ENCODE results near the gene NPAS3.

NPAS3 gene

DNA sequence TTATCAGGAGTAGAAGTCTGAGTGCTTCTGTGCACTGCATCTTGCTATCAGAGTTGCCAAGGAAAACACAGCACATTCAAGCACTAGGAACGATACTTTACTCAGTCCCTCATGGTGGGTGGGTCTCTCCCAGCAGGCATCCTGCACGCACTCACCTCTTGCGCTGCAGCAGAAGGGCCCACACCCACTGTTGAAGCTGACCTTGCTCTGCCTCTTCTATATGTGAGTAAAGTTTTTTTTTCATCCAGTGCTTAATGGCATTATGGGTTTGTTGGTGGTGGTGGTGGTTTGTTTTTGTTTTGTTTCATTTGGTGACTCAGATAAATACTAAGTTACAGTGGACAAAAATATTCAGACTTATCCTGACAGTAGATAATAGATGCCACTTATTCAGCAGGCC lies 663.7 kb downstream of the NPAS3 start:
- DNase-seq = no peak

DNA sequence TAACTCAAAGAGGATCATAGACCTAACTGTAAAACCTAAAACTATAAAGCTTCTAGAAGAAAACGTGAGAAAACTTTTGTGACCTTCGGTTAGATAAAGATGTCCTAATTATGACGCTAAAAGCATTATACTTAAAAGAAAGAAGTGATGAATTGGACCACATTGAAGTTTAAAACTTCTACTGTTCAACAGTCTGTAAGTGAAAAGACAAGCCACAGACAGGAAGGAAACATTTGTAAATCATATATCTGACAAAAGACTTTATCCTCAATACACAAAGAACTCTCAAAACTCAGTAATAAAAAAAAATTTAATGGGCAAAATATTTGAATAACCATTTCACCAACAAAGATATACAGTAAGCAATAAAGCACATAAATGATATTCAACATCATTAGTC lies 667.9 kb downstream of the NPAS3 start:
- no peak for DNase-seq

- DNase-seq = no peak
Measured at GRCh38 chr14:33609582-33609981, 670.9 kb downstream of the NPAS3 start.

DNA sequence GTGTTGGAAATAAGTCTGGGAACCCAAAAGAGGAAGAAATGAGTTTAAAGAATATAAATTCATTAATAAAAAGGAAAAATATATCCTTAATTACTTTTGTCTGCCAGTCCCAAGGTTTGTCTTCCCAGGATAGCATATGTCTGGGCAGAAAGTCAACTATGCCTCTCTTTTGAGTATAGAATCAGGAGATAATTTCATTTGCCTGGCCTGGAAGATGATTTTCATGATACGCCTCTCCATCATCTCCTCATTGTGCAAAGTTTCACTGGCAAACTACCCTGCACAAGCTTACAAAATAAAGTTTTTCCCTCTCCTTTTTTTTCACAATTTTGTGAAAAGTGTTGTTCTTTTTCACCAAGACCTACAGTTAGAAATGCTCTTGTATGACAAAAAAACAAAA lies 671.4 kb downstream of the NPAS3 start:
- DNase-seq = no peak

DNA sequence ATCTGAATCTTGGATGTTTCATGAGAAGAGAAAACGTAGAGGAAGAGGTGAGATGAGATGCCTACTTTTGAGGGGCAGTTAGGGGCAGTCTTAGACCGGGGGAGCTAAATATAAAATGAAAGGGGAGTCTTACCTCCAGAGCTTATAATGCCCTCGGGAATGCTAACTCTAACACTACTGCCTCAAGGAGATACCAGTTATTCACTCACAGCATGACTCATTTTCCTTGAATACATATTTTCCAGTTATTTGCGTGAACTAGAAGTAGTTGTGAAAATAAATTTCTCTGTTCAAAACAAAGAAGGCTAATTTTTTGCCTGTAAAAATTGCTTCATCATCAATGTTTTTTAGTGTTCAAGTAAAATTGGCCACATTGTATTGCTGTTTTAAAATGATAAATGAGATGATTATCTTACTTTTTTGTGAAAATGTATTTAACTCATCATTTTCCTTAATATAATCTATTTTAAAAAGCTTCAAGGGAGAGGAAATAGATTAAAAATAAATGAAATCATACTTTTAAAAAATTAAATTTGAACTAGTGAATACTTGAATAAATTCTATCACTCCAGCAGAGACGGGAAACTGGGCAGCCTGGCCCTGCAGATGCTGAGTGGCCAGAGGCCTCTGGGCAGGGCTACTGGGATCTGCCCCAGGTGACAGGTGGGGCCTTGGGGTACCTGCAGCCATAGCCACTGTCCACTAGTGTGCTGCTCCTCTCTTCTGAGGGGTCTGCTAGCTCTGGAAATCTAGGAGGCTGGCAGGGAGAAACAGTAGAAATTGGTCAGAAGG lies 672.9 kb downstream of the NPAS3 start:
- no peak for DNase-seq

- DNase-seq = no peak
Measured at GRCh38 chr14:33612197-33612505, 673.5 kb downstream of the NPAS3 start.

GRCh38 chr14:33617154-33617553 lies 678.5 kb downstream of the NPAS3 start:
- no peak for DNase-seq

GRCh38 chr14:33618361-33619105 lies 679.9 kb downstream of the NPAS3 start:
- DNase-seq = no peak

DNA sequence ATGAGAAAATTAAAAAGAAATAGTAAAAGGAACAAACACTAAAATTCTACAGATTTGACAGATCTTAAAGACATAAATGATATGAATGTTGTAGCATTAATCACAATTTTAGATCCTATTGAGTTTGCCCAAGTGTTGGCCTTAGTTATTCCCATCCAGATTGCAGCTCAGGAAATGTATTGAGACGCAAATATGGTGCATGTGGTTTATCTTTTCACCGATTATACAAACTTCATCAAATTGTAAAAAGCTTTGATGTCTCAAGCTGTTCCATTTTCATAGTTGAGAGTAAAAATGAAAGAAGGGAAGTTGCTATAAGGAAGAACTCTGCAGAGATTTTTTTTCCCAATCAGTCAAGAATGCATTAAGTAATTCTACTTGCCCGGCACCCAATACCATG lies 683.8 kb downstream of the NPAS3 start:
- no peak for DNase-seq

DNA sequence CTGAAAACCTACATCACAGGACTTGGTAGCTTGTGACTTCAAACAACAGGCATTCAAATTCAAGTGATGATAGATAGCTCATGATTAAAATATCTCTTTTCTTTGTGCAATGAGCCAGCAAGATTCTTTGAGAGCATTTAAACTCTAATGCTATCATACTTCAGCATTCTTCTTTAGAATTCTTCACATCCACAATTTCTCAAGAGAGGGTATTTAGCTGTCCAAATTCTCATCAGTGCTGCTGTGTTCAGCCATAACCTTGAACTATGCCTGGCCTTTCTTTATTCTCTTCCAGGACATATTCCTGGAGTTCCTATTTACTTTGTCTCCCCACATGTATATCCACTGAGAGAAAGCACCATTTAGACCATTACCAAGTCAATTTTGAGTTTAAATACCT lies 691.1 kb downstream of the NPAS3 start:
- no peak for DNase-seq

GRCh38 chr14:33631021-33631420 lies 692.3 kb downstream of the NPAS3 start:
- no peak for DNase-seq

GRCh38 chr14:33631441-33631840 lies 692.8 kb downstream of the NPAS3 start:
- DNase-seq = no peak

DNA sequence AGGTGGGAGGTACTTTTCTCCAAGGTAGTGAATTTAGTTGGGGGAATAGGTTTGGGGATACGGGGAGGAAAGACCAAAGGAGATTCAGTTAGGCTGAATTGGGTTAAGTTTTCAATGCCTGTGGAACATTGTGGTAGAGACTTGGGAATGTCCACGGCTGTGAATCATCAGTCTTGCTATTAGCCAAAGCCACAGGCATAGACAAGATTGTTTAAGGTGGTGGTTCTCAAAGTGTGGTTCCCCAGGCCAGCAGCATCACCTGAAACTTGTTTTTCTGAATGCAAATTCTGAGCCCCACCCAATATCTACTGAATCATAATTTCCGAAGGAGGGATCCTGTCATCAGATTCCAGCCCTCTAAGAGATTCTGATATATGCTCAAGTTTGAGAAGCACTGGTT lies 696.0 kb downstream of the NPAS3 start:
- DNase-seq = no peak

DNA sequence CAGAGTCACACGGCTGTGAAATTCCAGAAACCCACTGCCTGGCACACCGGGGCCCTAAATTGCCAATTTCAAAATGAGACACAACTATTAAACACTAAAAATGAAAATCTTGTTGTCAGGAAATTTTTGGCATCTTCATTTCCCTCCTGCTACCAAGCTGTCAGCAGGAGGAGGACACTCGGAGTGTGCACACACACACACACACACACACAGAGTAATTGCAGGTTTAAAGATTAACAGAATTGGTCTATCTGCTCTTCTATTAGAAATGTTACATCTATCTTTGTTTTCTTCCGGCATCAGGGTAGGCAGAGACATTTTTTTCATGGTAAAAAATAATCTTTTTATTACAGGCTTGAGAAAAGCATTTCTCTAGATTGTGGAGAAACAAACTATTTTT lies 698.0 kb downstream of the NPAS3 start:
- no peak for DNase-seq

DNA sequence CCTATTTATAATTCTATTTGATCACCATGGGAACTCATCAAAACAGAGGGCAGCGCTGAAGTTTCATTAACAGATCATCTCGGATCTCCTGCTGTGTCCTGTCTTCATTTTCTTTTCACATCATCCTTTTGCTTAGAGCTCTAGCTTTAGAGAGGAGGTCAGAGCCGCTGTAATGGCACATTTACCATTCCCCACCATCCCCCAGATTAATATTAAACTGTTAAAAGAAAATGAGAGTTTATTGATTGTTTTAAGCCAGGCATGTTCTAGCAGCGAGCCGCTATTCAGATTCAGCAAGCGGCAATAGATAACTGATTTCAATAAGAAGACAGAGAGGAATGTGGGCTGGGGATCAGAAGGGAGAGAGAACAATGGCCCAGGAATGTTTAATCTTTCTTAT lies 703.4 kb downstream of the NPAS3 start:
- DNase-seq = no peak

GRCh38 chr14:33642691-33643244 lies 704.1 kb downstream of the NPAS3 start:
- DNase-seq = no peak

DNA sequence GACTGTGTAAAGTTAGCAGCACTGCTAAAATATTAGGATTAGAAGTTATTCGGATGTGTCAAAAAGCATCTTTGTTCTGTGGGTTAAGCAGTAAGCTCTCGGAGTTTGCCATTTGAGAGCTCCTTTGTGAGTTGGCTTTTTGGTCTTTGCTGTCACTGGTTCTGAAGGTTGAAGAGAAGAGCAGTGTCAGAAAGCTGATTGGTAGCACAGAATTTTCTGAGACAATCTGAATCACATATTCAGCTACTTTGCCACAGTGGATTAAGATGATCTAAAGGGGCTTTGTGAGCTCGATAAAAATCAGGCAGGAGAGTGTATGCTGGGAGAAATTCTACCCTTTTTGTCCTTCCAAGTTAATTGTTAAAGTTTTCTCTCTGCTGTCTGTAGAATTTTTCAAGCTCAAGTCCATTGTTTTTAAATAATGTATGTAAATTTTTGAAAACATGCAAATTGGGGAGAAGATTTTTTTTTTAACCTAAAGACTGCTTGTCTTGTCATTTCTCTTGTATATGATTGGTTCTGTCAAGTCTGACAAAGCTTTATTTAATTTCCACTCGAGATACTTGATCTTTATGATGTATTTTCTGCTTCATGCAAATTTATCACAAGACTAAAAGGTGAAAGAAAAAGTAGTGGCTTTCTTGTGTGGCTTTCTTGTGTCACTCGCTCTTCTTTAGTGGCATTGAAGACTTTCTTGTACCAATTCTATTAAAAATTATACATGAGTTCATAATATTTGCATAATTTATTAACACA lies 704.9 kb downstream of the NPAS3 start:
- no peak for DNase-seq

GRCh38 chr14:33646692-33647260 lies 708.1 kb downstream of the NPAS3 start:
- no peak for DNase-seq

GRCh38 chr14:33647385-33647786 lies 708.7 kb downstream of the NPAS3 start:
- DNase-seq = no peak

- DNase-seq = no peak
Measured at GRCh38 chr14:33650430-33650829, 711.8 kb downstream of the NPAS3 start.

- DNase-seq = no peak
Measured at GRCh38 chr14:33652566-33653307, 714.1 kb downstream of the NPAS3 start.

- no peak for DNase-seq
Measured at GRCh38 chr14:33653308-33653695, 714.6 kb downstream of the NPAS3 start.

- DNase-seq = no peak
Measured at GRCh38 chr14:33655421-33655820, 716.7 kb downstream of the NPAS3 start.

All from activated CD4-positive, alpha-beta T cell treated with anti-CD3 and anti-CD28 coated beads, Interleukin-2, amount 50 U/mL, for 1 hour (primary cell).